ENCODE results near the gene EEF2.

Gene EEF2

DNA sequence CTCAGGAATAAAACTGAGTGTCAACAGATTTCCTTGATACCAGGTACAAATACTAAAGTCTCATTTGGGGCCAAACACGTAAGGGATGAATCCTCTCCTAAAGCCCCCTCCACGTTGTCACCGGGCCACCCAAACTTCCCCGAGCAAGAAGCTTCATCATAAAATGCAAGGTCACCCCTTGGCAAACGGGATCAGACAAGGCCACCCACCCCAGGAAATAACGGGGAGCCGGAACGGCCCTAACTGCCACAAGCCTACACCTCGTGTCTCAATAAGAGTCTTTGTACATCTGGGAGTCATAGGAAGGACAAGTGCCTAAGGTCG, 717 bp downstream of the EEF2 start:
- DNase-seq (ENCODE audit: low read depth in 2 of 2), result no peak

DNA sequence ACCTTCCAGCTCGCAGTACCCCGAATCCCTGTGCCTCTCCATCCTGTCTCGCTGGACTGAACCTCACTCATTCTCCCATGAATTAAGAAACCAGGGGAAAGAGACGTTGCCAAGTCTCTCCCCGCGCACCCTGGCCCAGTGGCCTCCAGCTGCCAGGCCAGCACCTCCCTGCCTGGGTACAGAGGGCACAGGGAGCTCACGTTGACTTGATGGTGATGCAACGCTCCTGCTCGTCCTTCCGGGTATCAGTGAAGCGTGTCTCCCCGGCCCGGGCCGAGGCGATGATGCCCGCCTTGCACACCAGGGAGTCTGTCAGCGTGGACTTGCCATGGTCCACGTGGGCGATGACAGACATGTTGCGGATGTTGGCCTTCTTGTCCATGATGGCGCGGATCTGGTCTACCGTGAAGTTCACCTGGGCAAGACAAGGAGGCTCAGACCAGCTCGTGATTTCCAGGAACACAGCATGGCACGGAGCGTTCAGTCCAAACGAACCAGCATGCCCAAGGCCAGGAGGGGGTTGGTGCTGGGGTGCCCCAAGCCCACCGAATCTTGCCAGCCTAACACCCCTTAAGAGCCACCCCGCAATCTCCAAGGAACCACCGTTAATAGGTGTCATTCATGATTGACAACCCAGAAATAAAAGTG, 1.2 kb downstream of the EEF2 start:
- DNase-seq (ENCODE audit: low read depth in 2 of 2), result no peak

DNA sequence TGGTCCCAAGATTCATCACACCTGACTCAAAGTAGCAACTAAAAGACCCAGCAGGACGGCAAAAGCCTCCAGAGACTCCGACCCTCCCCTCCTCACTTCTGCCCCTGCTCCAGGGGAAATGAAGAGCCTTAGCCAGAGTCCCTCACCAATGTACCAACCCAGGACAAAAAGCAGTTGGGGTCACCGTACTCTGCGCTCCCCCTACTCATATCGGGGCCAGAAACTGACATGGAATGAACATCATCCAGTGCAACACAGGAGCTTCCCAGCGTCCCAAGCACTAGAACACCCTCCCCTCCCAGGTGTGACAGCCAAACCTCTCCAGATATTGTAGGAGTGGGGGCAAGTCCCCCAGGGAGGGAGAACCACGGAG, 1.7 kb downstream of the EEF2 start:
- no peak for DNase-seq (ENCODE audit: low read depth in 2 of 2)

DNA sequence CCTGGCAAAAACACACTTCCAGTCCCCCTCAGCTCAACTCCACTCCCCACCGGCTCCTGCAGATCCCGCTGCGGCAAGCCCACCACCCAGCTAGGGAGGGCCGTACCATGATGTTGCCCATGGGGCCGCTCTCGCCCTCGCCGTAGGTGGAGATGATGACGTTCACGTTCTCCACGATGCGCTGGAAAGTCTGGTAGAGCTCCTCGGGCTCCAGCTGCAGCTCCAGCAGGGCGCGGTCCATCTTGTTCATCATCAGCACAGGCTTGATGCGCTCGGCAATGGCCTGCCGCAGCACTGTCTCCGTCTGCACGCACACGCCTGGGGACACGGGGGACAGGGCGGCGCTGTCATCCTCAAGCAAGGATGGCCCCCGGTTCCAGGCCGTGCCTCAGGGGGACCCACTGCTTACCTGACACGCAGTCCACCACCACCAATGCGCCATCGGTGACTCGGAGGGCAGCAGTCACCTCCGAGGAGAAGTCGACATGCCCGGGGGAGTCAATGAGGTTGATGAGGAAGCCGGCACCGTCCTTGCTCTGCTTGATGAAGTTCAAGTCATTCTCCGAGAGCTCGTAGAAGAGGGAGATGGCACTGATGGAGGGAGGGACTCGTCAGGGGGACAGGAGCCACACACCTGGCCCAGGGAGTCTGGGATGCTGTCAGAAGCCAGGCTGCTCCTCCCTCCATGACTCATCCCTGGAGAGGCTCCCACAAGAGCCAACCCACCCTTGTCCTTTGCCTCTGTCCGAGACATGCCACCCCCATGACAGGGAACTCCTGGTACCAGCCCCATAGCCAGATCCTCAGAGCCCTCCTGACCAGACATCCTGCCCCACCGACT, 2.3 kb downstream of the EEF2 start:
- no peak for DNase-seq (ENCODE audit: low read depth in 2 of 2)

DNA sequence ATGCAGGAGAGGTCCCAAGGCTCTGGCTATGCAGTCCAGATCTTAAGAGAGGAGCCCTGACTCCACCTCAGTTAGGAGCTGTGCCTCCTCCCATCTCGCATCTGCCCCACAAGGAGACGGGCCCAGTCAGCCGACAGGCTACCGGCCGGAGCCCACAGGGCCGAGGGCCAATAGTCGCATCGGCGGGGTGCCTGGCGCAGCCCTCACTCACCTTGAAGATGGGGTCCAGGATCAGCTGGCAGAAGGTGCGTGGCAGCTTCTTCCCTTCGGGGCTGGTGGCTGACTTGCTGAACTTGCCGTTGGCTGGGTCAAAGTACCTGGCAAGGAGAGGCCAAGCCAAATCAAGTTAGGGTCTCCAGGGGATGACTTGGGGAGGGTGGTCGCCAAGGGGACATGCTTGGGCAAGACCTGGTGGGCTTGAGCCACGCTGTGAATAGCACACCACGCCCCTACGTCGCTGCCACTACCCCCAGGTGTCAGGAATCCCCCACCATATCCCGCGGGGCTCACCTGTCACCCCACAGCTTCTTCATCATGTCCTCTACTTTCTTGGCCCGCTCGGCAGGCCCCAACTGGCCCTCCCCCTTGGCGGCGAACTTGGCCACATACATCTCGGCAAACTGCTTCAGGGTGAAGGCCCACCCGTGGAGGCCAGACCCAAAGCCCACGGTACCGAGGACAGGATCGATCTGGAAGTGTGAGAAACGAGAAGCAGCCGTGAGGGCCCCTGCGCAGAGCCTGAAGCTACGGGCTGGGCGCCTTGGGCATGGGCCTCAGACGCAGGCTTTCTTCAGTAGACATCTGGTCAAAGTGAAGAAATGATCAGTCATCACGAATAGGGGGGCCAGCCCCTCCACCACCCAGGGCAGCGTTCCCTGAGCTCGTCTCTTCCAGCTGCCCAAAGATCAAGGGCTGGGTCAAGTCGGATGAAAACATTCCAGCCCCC, 3.3 kb downstream of the EEF2 start:
- no peak for DNase-seq (ENCODE audit: low read depth in 2 of 2)

DNA sequence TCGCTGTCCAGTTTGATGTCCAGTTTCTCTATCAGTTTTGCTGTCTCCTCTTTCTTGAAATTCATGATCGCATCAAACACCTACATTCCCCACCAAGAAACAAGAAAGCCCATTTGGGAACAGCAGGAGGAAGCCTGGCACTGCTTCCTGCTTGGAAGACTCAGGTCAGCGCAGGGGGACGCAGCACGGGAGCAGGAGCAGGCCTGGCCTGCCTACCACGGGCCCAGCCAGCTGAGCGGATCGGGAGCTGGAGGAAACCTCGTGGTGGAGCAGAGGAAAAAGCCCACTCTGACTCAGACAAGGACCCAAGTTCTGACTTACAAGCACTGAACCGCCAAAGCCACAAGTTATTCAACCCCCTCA, 3.9 kb downstream of the EEF2 start:
- DNase-seq (ENCODE audit: low read depth in 2 of 2), result no peak

DNA sequence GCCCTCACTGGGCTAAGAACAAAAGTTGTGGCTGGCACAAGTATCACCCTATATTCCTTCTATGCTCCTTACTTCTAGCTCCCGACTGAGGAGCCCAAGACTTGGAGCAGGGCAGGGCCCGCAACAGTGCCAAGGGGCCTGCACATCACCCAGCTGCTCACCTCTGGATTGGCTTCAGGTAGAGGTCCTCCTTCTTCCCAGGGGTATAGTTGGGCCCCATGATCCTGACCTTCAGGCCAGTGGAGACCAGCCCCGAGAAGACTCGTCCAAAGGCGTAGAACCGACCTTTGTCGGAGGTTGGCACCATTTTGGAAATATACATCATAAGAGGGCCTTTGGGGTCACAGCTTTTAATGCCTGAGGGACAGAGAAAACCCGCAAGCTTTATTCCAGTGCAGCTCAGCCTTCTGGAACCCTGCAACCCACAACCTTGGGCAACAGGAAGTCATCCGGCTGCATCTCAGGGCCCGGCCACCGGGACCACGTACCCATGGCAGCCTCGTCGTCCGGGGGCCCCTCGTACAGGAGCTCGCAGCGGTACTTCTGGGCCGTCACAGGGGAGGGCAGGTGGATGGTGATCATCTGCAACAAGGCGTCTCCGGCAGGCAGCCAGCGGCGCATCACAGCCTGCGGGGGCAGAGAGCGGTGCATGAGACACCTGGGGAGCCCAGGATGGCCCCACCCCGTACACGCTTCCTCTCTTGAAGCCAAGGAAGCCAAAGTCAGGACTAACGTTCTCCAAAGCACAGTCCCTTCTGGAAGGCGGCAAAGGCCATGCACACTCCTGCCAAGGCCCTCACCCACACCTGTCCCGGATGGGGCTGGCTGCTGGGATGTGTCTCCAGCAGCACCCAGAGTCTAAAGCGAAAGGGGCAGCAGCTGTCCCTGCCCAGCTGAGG, 4.7 kb downstream of the EEF2 start:
- no peak for DNase-seq (ENCODE audit: low read depth in 2 of 2)

DNA sequence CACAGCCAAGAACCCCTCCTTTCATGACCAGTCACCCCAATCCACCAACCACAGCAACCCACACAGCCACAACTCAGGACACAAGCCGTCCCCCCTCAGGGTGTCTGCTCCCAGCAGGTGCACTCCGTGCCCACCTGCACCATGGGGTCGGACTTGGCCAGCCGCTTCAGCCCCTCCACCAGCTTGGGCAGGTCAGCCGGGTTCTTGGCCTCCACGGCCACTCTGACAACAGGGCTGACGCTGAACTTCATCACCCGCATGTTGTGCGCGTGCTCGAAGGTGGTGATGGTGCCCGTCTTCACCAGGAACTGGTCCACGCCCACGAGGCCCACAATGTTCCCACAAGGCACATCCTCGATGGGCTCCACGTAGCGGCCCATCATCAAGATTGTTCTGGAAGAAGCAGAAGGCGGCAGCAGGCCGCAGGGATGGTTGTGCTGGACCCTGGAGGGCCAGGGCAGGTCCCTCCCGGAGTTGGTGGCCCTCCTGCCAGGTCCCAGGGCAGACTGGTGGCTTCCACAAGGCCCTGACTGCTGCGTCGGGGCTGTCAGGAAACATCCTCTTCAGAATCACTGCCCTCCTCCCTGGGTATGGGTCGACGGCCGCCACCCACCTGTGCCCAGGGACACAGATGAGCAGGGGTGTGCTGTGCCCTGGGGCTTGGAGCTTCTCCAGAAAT, 5.5 kb downstream of the EEF2 start:
- no peak for DNase-seq (ENCODE audit: low read depth in 2 of 2)

DNA sequence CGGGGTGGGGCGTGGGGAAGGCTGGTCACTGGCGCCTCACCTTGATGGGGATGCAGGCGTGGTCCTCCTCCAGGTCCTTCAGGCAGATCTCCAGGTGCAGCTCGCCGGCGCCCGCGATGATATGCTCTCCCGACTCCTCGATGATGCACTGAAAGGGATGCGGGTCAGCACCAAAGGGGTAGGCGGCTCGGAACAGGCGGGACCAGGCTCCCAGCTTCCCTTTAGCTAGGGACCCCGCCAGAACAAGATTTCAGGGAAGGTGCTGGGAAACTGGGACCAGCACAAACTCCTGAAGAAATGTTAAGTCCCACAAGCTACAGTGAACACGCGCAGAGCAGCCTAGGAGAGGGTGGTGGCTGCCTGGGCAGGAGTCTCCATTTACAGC, 6.0 kb downstream of the EEF2 start:
- no peak for DNase-seq (ENCODE audit: low read depth in 2 of 2)

DNA sequence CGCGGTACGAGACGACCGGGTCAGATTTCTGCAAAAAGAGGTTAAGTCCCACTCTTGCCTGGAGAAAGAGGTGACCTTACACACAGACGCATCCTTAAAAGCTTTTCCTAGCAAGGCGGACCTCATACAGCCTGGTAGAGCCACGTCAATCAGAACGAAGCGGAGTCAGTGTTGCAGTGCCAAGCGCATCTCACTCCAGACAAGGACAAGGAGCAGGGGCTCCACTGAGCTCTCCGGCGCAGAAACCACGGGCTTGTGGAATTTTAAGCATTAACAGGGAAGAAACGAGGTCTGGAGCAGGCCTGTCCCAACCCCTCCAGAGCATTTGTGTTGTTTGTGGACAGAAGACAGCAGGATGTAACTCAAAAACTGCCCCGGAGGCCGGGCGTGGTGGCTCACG, 7.1 kb downstream of the EEF2 start:
- DNase-seq (ENCODE audit: low read depth in 2 of 2), result no peak

DNA sequence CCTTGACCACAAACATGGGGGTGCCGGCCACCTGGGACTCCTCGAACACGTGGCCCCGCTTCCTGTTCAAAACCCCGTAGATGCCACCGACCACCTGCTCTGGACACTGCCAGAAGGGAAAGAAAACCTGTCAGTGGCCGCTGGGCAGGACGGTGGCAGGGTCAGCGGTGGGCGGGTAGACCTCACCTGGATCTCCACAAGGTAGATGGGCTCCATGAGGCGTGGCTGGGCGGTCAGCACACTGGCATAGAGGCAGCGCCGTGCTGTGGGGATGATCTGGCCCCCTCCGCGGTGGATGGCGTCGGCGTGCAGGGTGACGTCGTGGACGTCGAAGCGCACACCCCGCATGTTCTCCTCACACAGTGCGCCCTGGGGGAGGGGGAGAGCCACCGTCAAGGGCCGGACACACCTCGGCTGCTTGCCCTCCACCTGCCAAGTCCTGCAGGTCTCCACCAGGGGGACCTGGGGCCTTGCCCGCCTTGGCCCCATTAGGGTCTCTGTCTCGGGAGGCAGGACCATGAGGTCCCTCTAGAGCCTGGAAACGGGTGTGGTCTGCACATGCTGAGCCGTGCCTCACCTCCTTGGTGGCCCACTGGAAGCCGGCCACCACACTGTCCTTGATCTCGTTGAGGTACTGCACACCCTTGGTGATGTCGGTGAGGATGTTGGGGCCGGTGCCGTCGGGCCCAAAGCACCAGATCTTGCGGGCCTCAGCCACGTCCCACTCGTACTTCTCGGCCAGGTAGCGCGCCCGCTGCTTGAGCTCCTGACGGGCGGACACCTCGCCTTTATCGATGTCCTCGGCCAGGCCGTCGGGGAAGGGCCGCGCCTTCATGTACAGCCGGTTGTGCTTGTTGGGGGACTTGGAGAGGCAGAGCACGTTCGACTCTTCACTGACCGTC, 7.8 kb downstream of the EEF2 start:
- DNase-seq (ENCODE audit: low read depth in 2 of 2), result no peak

DNA sequence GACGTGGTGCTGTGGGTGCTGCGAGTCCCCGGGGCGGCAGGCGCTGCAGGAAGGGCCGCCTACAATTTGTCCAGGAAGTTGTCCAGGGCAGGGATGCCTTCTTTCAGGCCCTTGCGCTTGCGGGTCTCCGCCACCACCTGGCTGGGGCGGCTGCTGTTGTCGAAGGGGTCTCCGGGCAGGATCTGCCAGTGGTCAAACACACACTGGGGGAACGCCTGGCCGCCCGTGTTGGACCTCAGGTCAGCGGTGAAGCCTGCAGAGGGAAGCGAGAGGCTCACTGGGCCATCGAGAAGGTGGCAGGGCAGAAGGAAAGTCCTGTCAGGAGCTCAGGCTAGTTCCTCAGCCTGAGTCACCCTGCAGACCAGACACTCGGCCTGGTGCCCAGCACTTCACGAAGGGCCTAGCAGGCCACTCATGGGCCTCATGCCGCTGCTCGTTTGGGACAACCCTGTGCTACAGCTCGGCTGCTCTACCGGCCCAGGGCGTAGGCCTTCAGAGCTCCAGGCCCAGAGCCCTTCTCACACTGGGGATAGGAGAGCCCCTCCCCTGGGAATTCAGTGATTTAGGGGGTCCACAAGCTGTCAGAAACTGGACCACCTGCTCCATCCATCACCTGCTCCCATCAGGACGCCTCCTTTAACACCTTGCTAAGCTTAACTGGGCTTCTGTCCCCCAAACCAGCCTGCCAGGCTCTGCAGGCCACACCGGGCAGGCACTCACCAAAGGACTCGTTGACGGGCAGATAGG, 8.6 kb downstream of the EEF2 start:
- no peak for DNase-seq (ENCODE audit: low read depth in 2 of 2)

DNA sequence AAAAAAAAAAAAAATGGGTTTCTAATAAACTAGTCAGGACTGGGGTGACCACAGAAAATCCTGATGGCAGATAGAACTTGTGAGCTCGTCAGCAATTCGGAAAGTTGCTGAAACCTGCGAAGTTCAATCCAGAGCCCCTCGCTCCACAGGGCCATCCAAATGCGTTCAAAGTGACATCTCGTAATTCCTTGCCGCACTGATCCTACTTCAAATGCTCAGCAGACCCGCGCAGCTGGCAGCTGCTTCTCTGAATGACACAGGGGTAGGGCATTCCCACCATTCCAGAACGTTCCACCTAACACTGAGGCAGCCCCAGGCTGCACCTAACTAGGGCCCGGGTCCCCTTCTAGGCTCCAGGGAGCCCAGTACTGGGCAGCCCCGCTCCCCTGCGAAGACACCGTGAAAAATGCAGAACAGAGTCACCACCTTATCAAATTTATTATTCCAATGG, 9.6 kb downstream of the EEF2 start:
- no peak for DNase-seq (ENCODE audit: low read depth in 2 of 2)

DNA sequence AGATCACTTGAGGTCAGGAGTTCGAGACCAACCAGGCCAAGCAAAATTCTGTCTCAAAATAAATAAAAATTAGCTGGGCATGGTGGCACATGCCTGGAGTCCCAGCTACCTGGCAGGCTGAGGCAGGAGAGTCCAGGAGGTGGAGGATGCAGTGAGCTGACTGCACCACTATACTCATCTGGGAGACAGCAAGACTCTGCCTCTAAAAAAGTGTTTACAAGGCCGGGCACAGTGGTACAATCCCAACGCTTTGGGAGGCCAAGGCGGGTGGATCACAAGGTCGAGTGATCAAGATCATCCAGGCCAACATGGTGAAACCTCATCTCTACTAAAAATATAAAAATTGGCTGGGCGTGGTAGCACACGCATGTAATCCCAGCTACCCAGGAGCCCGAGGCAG, 10.1 kb downstream of the EEF2 start:
- no peak for DNase-seq (ENCODE audit: low read depth in 2 of 2)

DNA sequence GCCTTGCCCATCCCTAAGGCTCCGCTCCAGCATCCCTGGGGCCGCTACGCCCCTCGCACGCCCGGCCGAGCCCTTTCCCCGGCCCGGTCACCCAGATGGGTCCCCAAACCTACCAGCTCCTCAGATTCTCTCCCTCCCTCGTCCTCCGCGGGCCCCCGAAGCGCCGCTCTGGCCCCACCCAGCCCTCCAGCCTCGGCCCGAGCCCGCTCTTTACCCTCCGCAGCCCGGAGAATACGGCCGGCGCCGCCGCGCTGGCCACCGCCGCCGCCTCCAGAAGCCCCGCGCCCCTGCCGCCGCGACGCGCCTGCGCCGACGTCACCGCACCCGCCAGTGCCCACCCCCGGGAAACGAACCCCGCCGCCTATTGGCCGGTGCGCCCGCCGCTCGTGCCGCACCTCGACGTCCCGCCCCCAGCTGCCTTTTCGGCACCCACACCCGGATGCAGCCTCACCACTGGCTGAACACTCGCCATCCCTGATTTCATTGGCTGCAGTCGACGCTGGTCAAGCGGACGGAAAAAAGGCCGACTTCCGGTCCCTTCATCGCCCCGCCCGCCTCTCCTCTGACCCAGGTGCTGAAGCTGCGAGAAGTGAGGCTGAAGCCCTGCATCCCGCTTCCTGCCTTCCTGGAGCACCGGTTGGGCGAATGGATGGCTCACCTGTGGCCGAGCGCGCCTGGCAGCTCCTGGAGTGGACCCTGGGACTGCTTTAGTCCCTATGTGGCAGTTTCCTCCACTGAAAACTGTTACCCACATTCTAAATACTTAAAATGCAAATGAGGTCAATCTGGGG, 14.3 kb downstream of the EEF2 start, which contains the start of gene DAPK3:
Gene DAPK3 (minus strand): TSS at position 292 of the 791 bp plus-strand sequence. CDS start 1,364 bp downstream, outside the sequence.
- DNase-seq (ENCODE audit: low read depth in 2 of 2), result peak; percentile 79 to 84

DNA sequence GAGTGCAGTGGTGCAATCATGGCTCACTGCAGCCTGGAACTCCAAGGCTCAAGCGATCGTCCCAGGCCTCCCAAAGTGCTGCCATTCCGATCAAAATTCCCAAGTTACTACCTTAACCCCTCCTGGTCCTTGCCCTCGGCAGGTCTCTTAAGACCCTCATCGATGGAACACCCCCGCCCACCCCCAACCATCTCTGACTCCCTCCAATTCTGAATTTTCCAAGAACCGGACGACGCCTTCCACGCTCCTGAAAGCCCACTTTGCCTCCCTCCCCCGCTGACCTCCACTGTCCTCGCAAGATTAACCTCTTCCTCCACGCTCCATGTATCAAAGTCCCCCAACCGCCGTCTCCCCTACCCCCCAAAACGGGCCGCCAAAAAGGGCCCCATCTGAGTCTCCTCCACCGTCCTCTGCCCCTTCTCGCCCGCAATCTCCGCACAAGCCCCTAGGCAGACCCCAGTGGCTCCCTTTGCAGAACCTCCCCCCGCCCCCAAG, 14.9 kb downstream of the EEF2 start:
- DNase-seq (ENCODE audit: low read depth in 2 of 2), result no peak

DNA sequence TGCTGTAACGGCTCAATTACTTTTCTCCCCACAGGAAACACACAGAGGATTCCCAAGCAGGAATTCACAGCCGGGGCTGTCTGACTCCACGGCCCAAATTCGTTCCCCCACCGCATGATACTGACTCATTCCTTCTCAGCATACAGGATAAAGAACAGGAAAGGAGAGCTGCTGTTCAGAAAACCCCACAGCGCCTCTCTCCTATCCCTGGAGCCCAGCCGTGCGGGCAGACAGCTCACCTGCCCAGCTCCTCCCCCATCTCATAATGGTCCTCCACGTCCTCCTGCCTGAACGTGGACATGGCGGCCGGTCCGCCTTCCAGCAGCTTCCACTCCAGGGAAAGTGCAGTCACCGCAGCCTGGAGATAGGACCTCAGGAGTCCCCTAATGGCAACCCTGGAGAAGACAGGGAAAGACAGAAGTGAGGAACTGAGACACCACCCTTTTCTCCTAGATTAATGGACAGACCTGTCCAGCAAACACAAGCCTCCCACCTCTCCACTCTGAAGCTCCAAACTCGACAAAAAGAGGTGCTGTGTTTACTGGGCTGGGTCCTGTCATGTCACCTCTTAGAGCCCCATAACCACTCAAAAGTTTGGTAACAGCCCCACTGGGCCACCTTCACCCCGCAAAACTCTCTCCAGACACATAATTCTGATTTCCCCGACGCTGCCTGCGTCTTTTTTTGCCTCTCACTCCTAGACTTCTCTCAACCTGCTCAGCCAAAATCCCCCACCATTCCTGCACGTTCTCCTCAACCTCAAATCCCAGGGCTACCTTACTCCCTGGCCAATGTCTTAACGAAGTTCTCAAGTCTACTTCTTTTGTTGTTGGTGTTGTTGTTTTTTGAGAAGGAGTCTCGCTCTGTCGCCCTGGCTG, 15.6 kb downstream of the EEF2 start:
- DNase-seq (ENCODE audit: low read depth in 2 of 2), result no peak

All from stimulated activated CD8-positive, alpha-beta memory T cell treated with anti-CD3 and anti-CD28 coated beads, Interleukin-7, amount 100 ng/mL, for 1 hour (primary cell).